Heart left ventricle (tissue), 16 donors: Measurements from ENCODE around the gene USP48. TPM values are rescaled to one million over a fixed set of nuclear protein-coding genes. Genes with fewer than 3 reads are reported as not detected.

Source experiments
- ATAC-seq, 4 donors: fragments of 200-7000 bp; cut with Tn5 transposase; one replicate each; pipeline ENCODE4 v1.9.1; 2020 to 2022; ENCODE audit warnings: moderate library complexity in 4 of 4, mild to moderate bottlenecking in 3 of 4, moderate number of reproducible peaks in 1 of 4
- DNase-seq, 5 donors: peaks; one replicate each; pipeline ENCODE4 v3.0.0-alpha.2; 2020
- H3K27ac ChIP-seq, 12 donors: fragments of 200-600 bp; sonication (generic) in 4 of 12; one replicate each; pipeline versions ENCODE4 v1.5.0 to v1.8.0; 2016 to 2022; ENCODE audit warnings: mild to moderate bottlenecking in 2 of 12
- H3K27me3 ChIP-seq, 9 donors: fragments of 200-600 bp; sonication (generic) in 2 of 9; one replicate each; pipeline versions ENCODE4 v1.5.1 to v1.8.0; 2016 to 2022; ENCODE audit warnings: mild to moderate bottlenecking in 3 of 9
- H3K36me3 ChIP-seq, 9 donors: fragments of 200-600 bp; sonication (generic) in 2 of 9; one replicate each; pipeline versions ENCODE4 v1.5.0 to v1.8.0; 2018 to 2022; ENCODE audit warnings: mild to moderate bottlenecking in 2 of 9
- H3K4me1 ChIP-seq, 12 donors: fragments of 200-600 bp; sonication (generic) in 4 of 12; one replicate each; pipeline versions ENCODE4 v1.5.0 to v1.8.0; 2016 to 2022; ENCODE audit warnings: mild to moderate bottlenecking in 3 of 12
- H3K4me3 ChIP-seq, 12 donors: fragments of 200-600 bp; sonication (generic) in 4 of 12; one replicate each; pipeline versions ENCODE4 v1.5.0 to v1.8.0; 2017 to 2022; ENCODE audit warnings: mild to moderate bottlenecking in 9 of 12, moderate library complexity in 4 of 12
- H3K9me3 ChIP-seq, 12 donors: fragments of 200-600 bp; sonication (generic) in 4 of 12; one replicate each; pipeline versions ENCODE4 v1.5.0 to v1.8.0; 2016 to 2022; ENCODE audit warnings: mild to moderate bottlenecking in 1 of 12
- POLR2A ChIP-seq, 2 donors: fragments of 450-650 bp; IDR thresholded peaks; one replicate each; pipeline ENCODE4 v1.6.1; 2017; ENCODE audit warnings: antibody characterized with exemption in 2 of 2, mild to moderate bottlenecking in 2 of 2, moderate library complexity in 2 of 2
- WGBS, 4 donors: extraction: QIAGEN DNeasy Blood & Tissue Kit in 2 of 4; methylation state at CpG; one replicate each; pipeline versions ENCODE4 v1.1.5 to v1.1.7; 2013 to 2018; 5-methylcytosine and 5-hydroxymethylcytosine counted together
- intact Hi-C, 10 donors: fragments of 100-400 bp; cut with DNase I; formaldehyde crosslinking; loops; one replicate each; pipeline versions ENCODE4 v1.11.1 to v1.14.2; 2022
- polyA plus RNA-seq, 2 donors: library from polyadenylated mRNA; stranded (reverse); fragments of 200-250 nt; gene quantifications; one replicate each; pipeline ENCODE4 v1.2.3, GENCODE V29; 2013
- total RNA-seq, 9 donors: library from RNA; depleted of rRNA in 2 of 9; stranded (reverse); fragments of >200 nt in 2 of 9; fragmentation: NEBNext Ultra II Directional in 3 of 9; extraction: Animal tissue kit (Norgen Biotek cat#: 25700) in 3 of 9; gene quantifications; one replicate each; pipeline versions ENCODE4 v1.1.0 to v1.2.4, GENCODE V29; 2016 to 2023
- TF ChIP-seq, protein P1 (sequence below), 12 donors: fragments of 200-600 bp; sonication (generic) in 4 of 12; IDR thresholded peaks; one replicate each; pipeline versions ENCODE4 v1.5.0 to v1.8.0; 2018 to 2022; ENCODE audit warnings: antibody characterized with exemption in 12 of 12, mild to moderate bottlenecking in 5 of 12
- donor health status: ischemic (EF 13 %, LVEDD 7.1; RV severe dilation, severe dysfunction).
- donor health status: healthy with polysubstance abuse.
- donor health status: DM: no; HTN: yes; CAD: no.
- donor health status: DM: no; HTN: no; CAD: no.
- donor health status: ischemic (EF 25% LVEDD 6.9; RV normal size, moderate dysfunction).
- donor health status: ischemic (EF 25% LVEDD 5.7; RV mildly dilated, moderate dysfunction).
- donor health status: healthy.
- donor health status: DM: yes; HTN: yes; CAD: no.
- donor health status: ischemic (EF 35%, LVEDD 5.7; RV mildly dilated, moderate dysfunction).
- donor health status: nonischemic (EF 11% LVEDD 7.7; RV severe dilation, severe dysfunction).
- donor health status: DM: yes; HTN: yes; CAD: no.
- donor health status: PGD.
- donor health status: ischemic (EF 29% LVEDD 5.4; RV normal size, mild dysfunction).
- donor health status: nonischemic (EF 23%, LVEDD 6.1; RV moderate dilation, normal function).

Gene USP48
- total and polyA plus RNA-seq, 11 donors = 17.3 to 45.5 (median 38.8) TPM

DNA sequence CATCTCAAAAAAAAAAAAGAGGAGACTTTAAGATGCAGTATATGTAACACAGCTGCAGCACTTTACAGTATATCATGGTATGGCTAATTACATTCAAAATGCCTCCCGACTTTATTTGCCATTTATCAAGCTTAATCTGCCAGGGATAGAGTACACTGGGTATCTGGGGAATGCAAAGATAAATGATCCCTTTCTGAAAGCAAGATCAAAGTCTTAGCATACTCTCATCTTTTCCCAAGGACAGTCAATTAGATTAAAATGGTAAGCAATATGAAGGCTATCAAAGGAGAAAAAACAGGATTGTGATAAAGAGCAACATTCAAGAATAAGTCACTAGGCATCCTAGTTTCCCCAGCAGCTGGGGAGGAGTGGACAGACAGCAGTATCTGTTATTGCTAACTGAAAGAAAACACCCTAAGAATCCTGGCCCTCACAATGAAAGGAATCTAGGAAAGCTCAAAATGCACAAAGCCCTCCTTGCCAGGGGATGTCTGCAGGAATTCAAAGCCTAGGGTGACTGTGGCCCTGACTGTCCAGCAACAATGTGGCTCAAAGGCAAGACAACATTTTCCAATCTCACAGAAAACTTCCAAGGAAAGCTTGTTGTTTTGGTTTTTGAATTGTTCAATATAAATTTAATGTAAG, 57.1 kb downstream of the USP48 start:
- 67 to 71% (median 70%) methylated on average over 1 of the region's 1 CpG for WGBS, 4 donors

DNA sequence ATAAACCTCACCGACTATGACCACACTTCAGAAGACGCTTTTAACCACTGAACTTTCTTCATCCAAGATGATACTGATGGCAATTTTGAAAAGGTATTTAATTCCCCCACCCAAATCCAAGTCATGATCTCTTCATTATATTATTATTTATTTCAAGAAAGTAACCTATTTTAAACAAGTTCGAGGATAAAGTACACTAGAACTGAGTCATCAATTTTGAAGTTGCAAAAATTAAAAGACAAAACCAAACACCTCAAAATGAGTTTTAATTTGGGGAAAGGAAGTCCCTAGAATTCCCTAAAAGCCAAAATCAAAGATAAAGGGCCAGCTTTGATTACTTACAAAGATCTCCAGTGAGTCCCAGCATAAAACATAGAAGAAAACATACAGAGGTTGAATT, 58.4 kb downstream of the USP48 start:
- Histone ChIP-seq H3K4me1 (no peaks in the 10 kb centered on the region), H3K27me3 (no peaks in the 10 kb centered on the region), H3K36me3 (peaks cover 0 to 99% (median 85%) of the 10 kb centered on the region in 9 donors), H3K4me3 (no peak overlapping the region), H3K9me3 (no peaks in the 10 kb centered on the region), H3K27ac (no peak overlapping the region)
- no peak for TF ChIP-seq POLR2A (IDR thresholded peaks at IDR 0.05)
- TF ChIP-seq, protein P1, sequence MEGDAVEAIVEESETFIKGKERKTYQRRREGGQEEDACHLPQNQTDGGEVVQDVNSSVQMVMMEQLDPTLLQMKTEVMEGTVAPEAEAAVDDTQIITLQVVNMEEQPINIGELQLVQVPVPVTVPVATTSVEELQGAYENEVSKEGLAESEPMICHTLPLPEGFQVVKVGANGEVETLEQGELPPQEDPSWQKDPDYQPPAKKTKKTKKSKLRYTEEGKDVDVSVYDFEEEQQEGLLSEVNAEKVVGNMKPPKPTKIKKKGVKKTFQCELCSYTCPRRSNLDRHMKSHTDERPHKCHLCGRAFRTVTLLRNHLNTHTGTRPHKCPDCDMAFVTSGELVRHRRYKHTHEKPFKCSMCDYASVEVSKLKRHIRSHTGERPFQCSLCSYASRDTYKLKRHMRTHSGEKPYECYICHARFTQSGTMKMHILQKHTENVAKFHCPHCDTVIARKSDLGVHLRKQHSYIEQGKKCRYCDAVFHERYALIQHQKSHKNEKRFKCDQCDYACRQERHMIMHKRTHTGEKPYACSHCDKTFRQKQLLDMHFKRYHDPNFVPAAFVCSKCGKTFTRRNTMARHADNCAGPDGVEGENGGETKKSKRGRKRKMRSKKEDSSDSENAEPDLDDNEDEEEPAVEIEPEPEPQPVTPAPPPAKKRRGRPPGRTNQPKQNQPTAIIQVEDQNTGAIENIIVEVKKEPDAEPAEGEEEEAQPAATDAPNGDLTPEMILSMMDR (IDR thresholded peaks at IDR 0.05) = no peak
- WGBS, 4 donors = 96 to 98% (median 96%) methylated on average over 3 of the region's 3 CpGs
- no peak for DNase-seq
- intact Hi-C loops = no loop called here
- no peak for ATAC-seq

More for the DNA sequence above, 57.1 kb downstream of the USP48 start:
- TF ChIP-seq, protein P1 (IDR thresholded peaks at IDR 0.05) = no peak
- Histone ChIP-seq H3K27me3 (no peaks in the 10 kb centered on the region), H3K36me3 (peaks cover 0 to 99% (median 83%) of the 10 kb centered on the region in 9 donors), H3K27ac (no peak overlapping the region), H3K9me3 (no peaks in the 10 kb centered on the region), H3K4me1 (no peaks in the 10 kb centered on the region), H3K4me3 (no peak overlapping the region)
- ATAC-seq (no peak), DNase-seq (no peak)
- intact Hi-C loops = no loop called here

DNA sequence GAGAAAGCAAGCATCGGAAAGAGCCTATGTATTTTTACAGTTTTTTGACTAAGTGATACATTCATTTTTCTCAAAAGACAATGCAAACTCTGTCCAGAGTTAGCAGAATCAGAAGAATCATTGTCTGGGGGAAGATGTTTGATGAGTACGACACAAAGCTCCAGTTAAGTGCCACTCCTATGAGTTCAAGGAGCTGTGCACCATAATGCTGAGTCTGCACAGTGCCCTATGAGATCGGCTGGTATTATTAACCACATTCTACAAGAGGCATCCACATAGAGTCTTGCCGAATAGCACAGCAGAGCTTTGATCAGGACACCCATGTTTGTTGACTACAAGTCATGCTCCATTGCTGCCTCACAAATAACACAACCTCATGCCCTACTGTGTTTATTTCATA, 58.9 kb downstream of the USP48 start:
- Histone ChIP-seq H3K4me1 (no peaks in the 10 kb centered on the region), H3K9me3 (no peaks in the 10 kb centered on the region), H3K27me3 (no peaks in the 10 kb centered on the region), H3K4me3 (no peak overlapping the region), H3K36me3 (peaks cover 0 to 99% (median 87%) of the 10 kb centered on the region in 9 donors), H3K27ac (no peak overlapping the region)
- 82 to 93% (median 87%) methylated on average over 4 of the region's 4 CpGs for WGBS, 4 donors
- intact Hi-C loops = no loop called here
- no peak for DNase-seq
- no peak for ATAC-seq
- TF ChIP-seq, protein P1 (IDR thresholded peaks at IDR 0.05) = no peak
- no peak for TF ChIP-seq POLR2A (IDR thresholded peaks at IDR 0.05)

DNA sequence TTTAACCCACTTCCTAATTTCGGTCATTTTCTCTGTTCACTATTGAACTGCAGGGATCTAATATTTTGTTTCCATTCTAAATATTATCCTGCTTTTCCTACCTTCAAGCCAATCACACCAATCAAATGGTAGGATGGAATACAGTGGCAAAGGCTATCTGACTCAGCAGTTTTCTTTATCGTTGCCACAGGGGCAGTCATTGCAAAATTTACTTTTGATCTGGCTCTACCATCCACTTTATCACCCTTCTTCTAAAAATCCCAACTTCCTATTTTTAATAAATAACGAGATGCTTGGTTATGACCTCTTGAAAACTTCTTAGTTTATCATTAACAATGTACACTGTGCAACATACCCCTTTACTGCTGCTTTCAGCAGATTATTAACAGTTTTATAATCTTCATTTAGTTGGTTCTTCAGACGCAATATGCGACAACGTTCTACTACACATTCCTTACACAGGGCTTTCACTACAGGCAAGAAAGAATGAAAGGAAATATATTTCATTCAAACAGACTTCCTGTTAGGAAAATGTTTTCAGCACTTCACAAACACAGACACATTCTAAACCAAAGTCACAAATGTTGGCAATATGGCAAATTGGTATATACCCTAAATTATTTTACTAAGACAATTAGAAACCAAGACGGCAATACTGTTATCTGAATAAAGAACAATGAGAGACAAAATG, 61.5 kb downstream of the USP48 start:
- intact Hi-C loops = no loop called here
- 76 to 82% (median 78%) methylated on average over 7 of the region's 7 CpGs for WGBS, 4 donors
- H3K36me3 ChIP-seq = peaks cover 0 to 99% (median 89%) of the 10 kb centered on the region in 9 donors

More for the DNA sequence above, 61.5 kb downstream of the USP48 start:
- ATAC-seq = no peak
- Histone ChIP-seq H3K9me3 (no peaks in the 10 kb centered on the region), H3K4me1 (no peaks in the 10 kb centered on the region), H3K27ac (no peak overlapping the region), H3K4me3 (no peak overlapping the region), H3K27me3 (no peaks in the 10 kb centered on the region)
- no peak for DNase-seq
- TF ChIP-seq, protein P1 (IDR thresholded peaks at IDR 0.05) = no peak
- TF ChIP-seq POLR2A (IDR thresholded peaks at IDR 0.05) = no peak
